GM18907 (cell line): Measurements from ENCODE around the gene IGF2.
"Not testable (repeated sequence)": the region's sequence is repeated elsewhere in the genome, so short reads cannot be mapped to it uniquely, and the experiment has no call there.

Experiments
- ATAC-seq: cut with Tn5 transposase; IDR thresholded peaks from one replicate; pipeline ENCODE4 v1.9.1; 2021; ENCODE audit warnings: mild to moderate bottlenecking, moderate library complexity; ENCODE audit not compliant: unreplicated experiment

The IGF2 gene

GRCh38 chr11:2139123-2139521 is at the start of gene IGF2:
Gene IGF2, minus strand, starts transcription at chr11:2139389. Its CDS starts 3,866 bp downstream, at chr11:2135523.
- ATAC-seq: no peak

GRCh38 chr11:2188745-2189144 is 49.6 kb upstream of the IGF2 start:
- no peak for ATAC-seq

GRCh38 chr11:2187280-2187707 is 48.1 kb upstream of the IGF2 start:
- ATAC-seq: no peak

GRCh38 chr11:2186669-2187279 is 47.6 kb upstream of the IGF2 start:
- no peak for ATAC-seq

GRCh38 chr11:2185324-2186085 is 46.3 kb upstream of the IGF2 start:
- no peak for ATAC-seq

- no peak for ATAC-seq
These were observed 43.7 kb upstream of the IGF2 start for GRCh38 chr11:2182692-2183474.

- ATAC-seq: no peak
These were observed 42.9 kb upstream of the IGF2 start for GRCh38 chr11:2182075-2182474.

- no peak for ATAC-seq
These were observed 41.7 kb upstream of the IGF2 start for GRCh38 chr11:2180789-2181370.

GRCh38 chr11:2180347-2180746 is 41.2 kb upstream of the IGF2 start:
- ATAC-seq: no peak

- no peak for ATAC-seq
These were observed 40.3 kb upstream of the IGF2 start for GRCh38 chr11:2179516-2179915.

- no peak for ATAC-seq
These were observed 39.8 kb upstream of the IGF2 start for GRCh38 chr11:2178906-2179494.

- not testable (repeated sequence) for ATAC-seq
These were observed 39.0 kb upstream of the IGF2 start for GRCh38 chr11:2178055-2178773.

- no peak for ATAC-seq
These were observed 37.9 kb upstream of the IGF2 start for GRCh38 chr11:2177076-2177475.

GRCh38 chr11:2176389-2176900 is 37.3 kb upstream of the IGF2 start:
- ATAC-seq: no peak

- ATAC-seq: no peak
These were observed 36.5 kb upstream of the IGF2 start for GRCh38 chr11:2175659-2176058.

GRCh38 chr11:2174361-2174760 is 35.2 kb upstream of the IGF2 start:
- no peak for ATAC-seq

GRCh38 chr11:2173761-2174160 is 34.6 kb upstream of the IGF2 start:
- ATAC-seq: no peak

GRCh38 chr11:2173150-2173693 is 34.0 kb upstream of the IGF2 start:
- no peak for ATAC-seq

- no peak for ATAC-seq
These were observed 33.5 kb upstream of the IGF2 start for GRCh38 chr11:2172676-2173075.

GRCh38 chr11:2171591-2172003 is 32.4 kb upstream of the IGF2 start, which contains the start of gene TH:
Gene TH, minus strand, starts transcription at chr11:2171815. Its CDS starts 29 bp downstream, at chr11:2171786.
- ATAC-seq: no peak
